ENCODE data around the gene ZNF813.
"Not testable (repeated sequence)": the region's sequence is repeated elsewhere in the genome, so short reads cannot be mapped to it uniquely, and the experiment has no call there.

ZNF813 gene

GRCh38 chr19:53462861-53463260 is 4.7 kb upstream of the ZNF813 start:
- no peak for DNase-seq (ENCODE audit: extremely low read depth, insufficient read length)
- TF ChIP-seq CTCF (IDR thresholded peaks at IDR 0.05; ENCODE audit: insufficient read depth, low read length, poor library complexity, severe bottlenecking), result no peak
- Histone ChIP-seq H3K4me3 (replicated peaks; ENCODE audit: low read depth, low read length) (no peak overlapping the region), H3K27me3 (replicated peaks; ENCODE audit: control insufficient read depth, insufficient read depth, low read length) (no peaks in the 10 kb centered on the region), H3K36me3 (ENCODE audit: control insufficient read depth, insufficient read depth, low read length) (no peaks in the 10 kb centered on the region)

- Histone ChIP-seq H3K36me3 (ENCODE audit: control insufficient read depth, insufficient read depth, low read length) (no peaks in the 10 kb centered on the region), H3K27me3 (replicated peaks; ENCODE audit: control insufficient read depth, insufficient read depth, low read length) (no peaks in the 10 kb centered on the region), H3K4me3 (replicated peaks; ENCODE audit: low read depth, low read length) (no peak overlapping the region)
- TF ChIP-seq CTCF (IDR thresholded peaks at IDR 0.05; ENCODE audit: insufficient read depth, low read length, poor library complexity, severe bottlenecking), result no peak
- no peak for DNase-seq (ENCODE audit: extremely low read depth, insufficient read length)
These were observed 4.3 kb upstream of the ZNF813 start for GRCh38 chr19:53463263-53463662.

- H3K27me3 ChIP-seq (replicated peaks; ENCODE audit: control insufficient read depth, insufficient read depth, low read length), result no peaks in the 10 kb centered on the region
- H3K36me3 ChIP-seq (ENCODE audit: control insufficient read depth, insufficient read depth, low read length), result no peaks in the 10 kb centered on the region
- H3K4me3 ChIP-seq (replicated peaks; ENCODE audit: low read depth, low read length), result peak overlapping the region; percentile 81
- DNase-seq (ENCODE audit: extremely low read depth, insufficient read length), result no peak
- no peak for TF ChIP-seq CTCF (IDR thresholded peaks at IDR 0.05; ENCODE audit: insufficient read depth, low read length, poor library complexity, severe bottlenecking)
These were observed 628 bp upstream of the ZNF813 start for GRCh38 chr19:53466726-53467484.

GRCh38 chr19:53468628-53469027 is 1.1 kb downstream of the ZNF813 start:
- H3K4me3 ChIP-seq (replicated peaks; ENCODE audit: low read depth, low read length), result peak overlapping the region; percentile 81
- DNase-seq (ENCODE audit: extremely low read depth, insufficient read length); H3K36me3 ChIP-seq (ENCODE audit: control insufficient read depth, insufficient read depth, low read length); H3K27me3 ChIP-seq (replicated peaks; ENCODE audit: control insufficient read depth, insufficient read depth, low read length): not testable (repeated sequence)

- DNase-seq (ENCODE audit: extremely low read depth, insufficient read length), result no peak
- Histone ChIP-seq H3K27me3 (replicated peaks; ENCODE audit: control insufficient read depth, insufficient read depth, low read length) (no peaks in the 10 kb centered on the region), H3K36me3 (ENCODE audit: control insufficient read depth, insufficient read depth, low read length) (peaks cover 4% of the 10 kb centered on the region), H3K4me3 (replicated peaks; ENCODE audit: low read depth, low read length) (no peak overlapping the region)
- no peak for TF ChIP-seq CTCF (IDR thresholded peaks at IDR 0.05; ENCODE audit: insufficient read depth, low read length, poor library complexity, severe bottlenecking)
These were observed 4.4 kb downstream of the ZNF813 start for GRCh38 chr19:53471916-53472315.

- not testable (repeated sequence) for H3K27me3 ChIP-seq (replicated peaks; ENCODE audit: control insufficient read depth, insufficient read depth, low read length); DNase-seq (ENCODE audit: extremely low read depth, insufficient read length); H3K4me3 ChIP-seq (replicated peaks; ENCODE audit: low read depth, low read length)
These were observed 7.3 kb downstream of the ZNF813 start for GRCh38 chr19:53474832-53475231.

GRCh38 chr19:53475470-53475869 is 7.9 kb downstream of the ZNF813 start:
- not testable (repeated sequence) for H3K4me3 ChIP-seq (replicated peaks; ENCODE audit: low read depth, low read length); H3K36me3 ChIP-seq (ENCODE audit: control insufficient read depth, insufficient read depth, low read length); DNase-seq (ENCODE audit: extremely low read depth, insufficient read length); H3K27me3 ChIP-seq (replicated peaks; ENCODE audit: control insufficient read depth, insufficient read depth, low read length)

More at GRCh38 chr19:53474832-53475231, 7.3 kb downstream of the ZNF813 start:
- H3K36me3 ChIP-seq (ENCODE audit: control insufficient read depth, insufficient read depth, low read length), result not testable (repeated sequence)

GRCh38 chr19:53483751-53484150 is 16.2 kb downstream of the ZNF813 start:
- not testable (repeated sequence) for H3K27me3 ChIP-seq (replicated peaks; ENCODE audit: control insufficient read depth, insufficient read depth, low read length); H3K36me3 ChIP-seq (ENCODE audit: control insufficient read depth, insufficient read depth, low read length); DNase-seq (ENCODE audit: extremely low read depth, insufficient read length); H3K4me3 ChIP-seq (replicated peaks; ENCODE audit: low read depth, low read length)

Measured in GM06990 (cell line).